ENCODE results near the gene CD274.

- TF ChIP-seq CTCF (IDR thresholded peaks at IDR 0.05): no peak
- TF ChIP-seq POLR2A (IDR thresholded peaks at IDR 0.05): no peak
These were observed 28.1 kb upstream of the CD274 start for GRCh38 chr9:5422276-5422675.

All from esophagus squamous epithelium (tissue), 4 donors.